ENCODE results near the gene TRH. TPM values are rescaled to one million over a fixed set of nuclear protein-coding genes. Genes with fewer than 3 reads are reported as not detected.

TRH gene
- polyA plus RNA-seq, 1 donor from 2014 or later = 2.6 TPM

DNA sequence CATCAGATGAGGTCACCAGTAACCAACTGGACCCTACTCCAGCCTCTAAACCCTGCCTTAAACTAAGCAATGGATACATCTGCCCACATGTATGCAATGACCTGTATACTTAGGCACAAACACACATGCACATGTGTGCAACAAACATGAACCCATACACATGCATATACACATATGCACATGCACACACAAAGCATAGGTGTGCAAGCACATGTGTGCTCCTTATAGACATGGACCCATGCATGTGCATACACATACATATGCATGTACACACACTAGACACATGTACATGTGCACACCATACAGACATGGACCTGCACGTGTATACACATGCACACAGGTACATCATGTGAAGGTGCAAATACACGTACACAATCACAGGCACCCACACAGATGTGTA is 8.6 kb upstream of the TRH start (continued):
- no peak for TF ChIP-seq POLR2AphosphoS5 (IDR thresholded peaks at IDR 0.05)
- TF ChIP-seq MXI1 (conservative IDR thresholded peaks at IDR 0.05; ENCODE audit: poor library complexity, severe bottlenecking) = no peak
- TF ChIP-seq TAF1 (IDR thresholded peaks at IDR 0.05; ENCODE audit: low read depth) = no peak

DNA sequence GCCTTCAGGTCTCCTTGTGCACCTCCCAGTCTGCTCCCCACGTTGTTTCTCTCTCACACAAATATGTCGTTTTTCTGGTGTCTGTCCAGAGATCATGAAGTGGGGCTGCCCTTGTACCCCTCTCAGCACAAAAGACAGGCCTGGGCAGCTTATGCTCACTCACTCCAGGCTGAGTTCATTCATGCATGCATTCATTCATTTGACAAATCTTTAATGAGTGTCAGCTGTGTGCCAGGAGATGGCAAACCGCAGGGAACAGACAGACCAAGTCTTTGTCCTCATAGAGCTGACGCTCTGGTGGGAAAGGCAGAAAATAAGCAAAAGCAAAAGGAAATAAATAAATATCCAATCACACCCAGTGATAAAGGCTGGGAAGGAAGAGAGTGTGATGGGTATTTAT is 7.6 kb upstream of the TRH start:
- Histone ChIP-seq H3K9me3 (ENCODE audit: low read length) (no peaks in the 10 kb centered on the region), H3K27me3 (ENCODE audit: insufficient read depth, low read depth, low read length) (no peaks in the 10 kb centered on the region), H3K9ac (ENCODE audit: low read length) (no peak overlapping the region), H4K20me1 (ENCODE audit: insufficient read depth) (no peaks in the 10 kb centered on the region), H3F3A (ENCODE audit: insufficient read depth, low read length, poor library complexity, severe bottlenecking) (no peaks in the 10 kb centered on the region), H3K27ac (ENCODE audit: low read length) (no peak overlapping the region), H3K9me2 (ENCODE audit: insufficient read depth, low read length) (no peaks in the 10 kb centered on the region), H3K4me2 (ENCODE audit: low read length) (no peak overlapping the region), H3K36me3 (ENCODE audit: insufficient read depth, low read length) (no peaks in the 10 kb centered on the region), H2AFZ (ENCODE audit: low read depth, low read length) (no peak overlapping the region), H3K4me3 (ENCODE audit: low read length) (no peak overlapping the region), H3K79me2 (replicated peaks; ENCODE audit: insufficient read depth, low read length) (no peaks in the 10 kb centered on the region)
- no peak for TF ChIP-seq SMC3 (conservative IDR thresholded peaks at IDR 0.05; ENCODE audit: poor library complexity)
- no peak for TF ChIP-seq MXI1 (conservative IDR thresholded peaks at IDR 0.05; ENCODE audit: poor library complexity, severe bottlenecking)

DNA sequence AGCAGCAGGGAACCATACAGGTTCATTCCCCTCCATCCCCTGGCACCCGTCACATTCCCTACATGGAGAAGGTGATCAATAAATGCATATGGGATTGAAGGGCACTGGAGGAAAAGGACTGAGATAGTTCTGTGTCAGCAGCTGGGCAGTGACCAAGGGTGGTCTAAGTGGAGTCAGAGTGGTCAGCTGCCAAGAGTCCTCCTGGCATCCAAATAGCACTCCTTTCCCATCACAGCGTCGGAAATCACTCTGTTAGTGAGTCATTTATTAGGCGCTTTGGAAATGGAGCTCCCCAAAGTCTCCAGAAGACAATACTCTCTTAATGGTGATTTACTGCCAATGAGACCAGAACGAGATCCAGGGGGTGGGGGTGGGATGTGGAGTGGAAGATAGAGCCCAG is 6.8 kb upstream of the TRH start:
- H3K36me3 ChIP-seq (ENCODE audit: insufficient read depth, low read length) = no peaks in the 10 kb centered on the region
- no peak overlapping the region for H3K4me2 ChIP-seq (ENCODE audit: low read length)
- H3K79me2 ChIP-seq (replicated peaks; ENCODE audit: insufficient read depth, low read length) = no peaks in the 10 kb centered on the region
- H3F3A ChIP-seq (ENCODE audit: insufficient read depth, low read length, poor library complexity, severe bottlenecking) = no peaks in the 10 kb centered on the region
- H3K27ac ChIP-seq (ENCODE audit: low read length) = no peak overlapping the region
- no peak overlapping the region for H3K4me3 ChIP-seq (ENCODE audit: low read length)
- H3K27me3 ChIP-seq (ENCODE audit: insufficient read depth, low read depth, low read length) = no peaks in the 10 kb centered on the region
- no peaks in the 10 kb centered on the region for H4K20me1 ChIP-seq (ENCODE audit: insufficient read depth)
- no peaks in the 10 kb centered on the region for H3K9me3 ChIP-seq (ENCODE audit: low read length)
- TF ChIP-seq, protein P1, sequence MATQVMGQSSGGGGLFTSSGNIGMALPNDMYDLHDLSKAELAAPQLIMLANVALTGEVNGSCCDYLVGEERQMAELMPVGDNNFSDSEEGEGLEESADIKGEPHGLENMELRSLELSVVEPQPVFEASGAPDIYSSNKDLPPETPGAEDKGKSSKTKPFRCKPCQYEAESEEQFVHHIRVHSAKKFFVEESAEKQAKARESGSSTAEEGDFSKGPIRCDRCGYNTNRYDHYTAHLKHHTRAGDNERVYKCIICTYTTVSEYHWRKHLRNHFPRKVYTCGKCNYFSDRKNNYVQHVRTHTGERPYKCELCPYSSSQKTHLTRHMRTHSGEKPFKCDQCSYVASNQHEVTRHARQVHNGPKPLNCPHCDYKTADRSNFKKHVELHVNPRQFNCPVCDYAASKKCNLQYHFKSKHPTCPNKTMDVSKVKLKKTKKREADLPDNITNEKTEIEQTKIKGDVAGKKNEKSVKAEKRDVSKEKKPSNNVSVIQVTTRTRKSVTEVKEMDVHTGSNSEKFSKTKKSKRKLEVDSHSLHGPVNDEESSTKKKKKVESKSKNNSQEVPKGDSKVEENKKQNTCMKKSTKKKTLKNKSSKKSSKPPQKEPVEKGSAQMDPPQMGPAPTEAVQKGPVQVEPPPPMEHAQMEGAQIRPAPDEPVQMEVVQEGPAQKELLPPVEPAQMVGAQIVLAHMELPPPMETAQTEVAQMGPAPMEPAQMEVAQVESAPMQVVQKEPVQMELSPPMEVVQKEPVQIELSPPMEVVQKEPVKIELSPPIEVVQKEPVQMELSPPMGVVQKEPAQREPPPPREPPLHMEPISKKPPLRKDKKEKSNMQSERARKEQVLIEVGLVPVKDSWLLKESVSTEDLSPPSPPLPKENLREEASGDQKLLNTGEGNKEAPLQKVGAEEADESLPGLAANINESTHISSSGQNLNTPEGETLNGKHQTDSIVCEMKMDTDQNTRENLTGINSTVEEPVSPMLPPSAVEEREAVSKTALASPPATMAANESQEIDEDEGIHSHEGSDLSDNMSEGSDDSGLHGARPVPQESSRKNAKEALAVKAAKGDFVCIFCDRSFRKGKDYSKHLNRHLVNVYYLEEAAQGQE (IDR thresholded peaks at IDR 0.05; ENCODE audit: borderline replicate concordance) = no peak
- TF ChIP-seq, protein P2, sequence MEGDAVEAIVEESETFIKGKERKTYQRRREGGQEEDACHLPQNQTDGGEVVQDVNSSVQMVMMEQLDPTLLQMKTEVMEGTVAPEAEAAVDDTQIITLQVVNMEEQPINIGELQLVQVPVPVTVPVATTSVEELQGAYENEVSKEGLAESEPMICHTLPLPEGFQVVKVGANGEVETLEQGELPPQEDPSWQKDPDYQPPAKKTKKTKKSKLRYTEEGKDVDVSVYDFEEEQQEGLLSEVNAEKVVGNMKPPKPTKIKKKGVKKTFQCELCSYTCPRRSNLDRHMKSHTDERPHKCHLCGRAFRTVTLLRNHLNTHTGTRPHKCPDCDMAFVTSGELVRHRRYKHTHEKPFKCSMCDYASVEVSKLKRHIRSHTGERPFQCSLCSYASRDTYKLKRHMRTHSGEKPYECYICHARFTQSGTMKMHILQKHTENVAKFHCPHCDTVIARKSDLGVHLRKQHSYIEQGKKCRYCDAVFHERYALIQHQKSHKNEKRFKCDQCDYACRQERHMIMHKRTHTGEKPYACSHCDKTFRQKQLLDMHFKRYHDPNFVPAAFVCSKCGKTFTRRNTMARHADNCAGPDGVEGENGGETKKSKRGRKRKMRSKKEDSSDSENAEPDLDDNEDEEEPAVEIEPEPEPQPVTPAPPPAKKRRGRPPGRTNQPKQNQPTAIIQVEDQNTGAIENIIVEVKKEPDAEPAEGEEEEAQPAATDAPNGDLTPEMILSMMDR (IDR thresholded peaks at IDR 0.05; ENCODE audit: poor library complexity, severe bottlenecking) = no peak
- no peak for TF ChIP-seq TAF1 (IDR thresholded peaks at IDR 0.05; ENCODE audit: low read depth)
- no peak for TF ChIP-seq EP300 (conservative IDR thresholded peaks at IDR 0.05; ENCODE audit: poor library complexity, severe bottlenecking)
- TF ChIP-seq SMC3 (conservative IDR thresholded peaks at IDR 0.05; ENCODE audit: poor library complexity) = no peak
- no peak for TF ChIP-seq POLR2AphosphoS5 (IDR thresholded peaks at IDR 0.05)
- no peaks in the 10 kb centered on the region for H3K9me2 ChIP-seq (ENCODE audit: insufficient read depth, low read length)
- H2AFZ ChIP-seq (ENCODE audit: low read depth, low read length) = no peak overlapping the region
- H3K9ac ChIP-seq (ENCODE audit: low read length) = no peak overlapping the region
